ENCODE data around the gene VSTM1. TPM values are rescaled to one million over a fixed set of nuclear protein-coding genes. Genes with fewer than 3 reads are reported as not detected.

VSTM1 gene
- total and polyA plus RNA-seq, 8 donors, result 0.20 to 12.1 (median 0.31) TPM; not detected in 2

DNA sequence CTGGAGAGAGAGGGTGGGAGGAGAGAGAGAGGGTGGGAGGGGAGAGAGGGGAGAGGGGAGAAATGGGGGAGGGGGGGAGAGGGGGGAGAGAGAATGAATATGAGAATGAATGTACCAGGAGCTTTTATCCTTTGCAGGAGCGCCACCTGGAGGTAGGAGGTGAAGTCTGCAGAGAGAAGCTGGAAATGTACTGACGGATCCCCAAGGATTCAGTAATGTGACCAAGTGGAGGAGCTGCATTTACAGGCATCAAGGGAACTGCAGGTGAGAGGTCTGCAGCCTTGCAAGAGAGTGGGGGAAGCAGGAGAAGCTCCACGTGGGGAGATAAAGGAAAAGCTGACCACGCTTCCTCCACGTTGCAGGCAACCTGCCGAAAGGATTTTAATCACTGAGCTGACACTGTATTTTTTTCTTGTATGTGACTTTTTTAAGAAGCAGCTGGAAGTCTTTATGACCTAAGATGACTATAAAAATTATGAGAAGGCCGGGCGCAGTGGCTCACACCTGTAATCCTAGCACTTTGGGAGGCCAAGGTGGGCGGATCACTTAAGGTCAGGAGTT is 33.7 kb downstream of the VSTM1 start:
- peak in 3 of 4 donors; percentile 13 to 45 (median 38) for DNase-seq
- Histone ChIP-seq H3K27ac (no peak overlapping the region), H3K27me3 (peaks cover 0 to 59% of the 10 kb centered on the region in 2 donors), H3K9me3 (no peaks in the 10 kb centered on the region), H3K4me3 (no peak overlapping the region), H3K4me1 (peaks cover 0 to 13% of the 10 kb centered on the region in 2 donors), H3K36me3 (no peaks in the 10 kb centered on the region)
- TF ChIP-seq, protein P1, sequence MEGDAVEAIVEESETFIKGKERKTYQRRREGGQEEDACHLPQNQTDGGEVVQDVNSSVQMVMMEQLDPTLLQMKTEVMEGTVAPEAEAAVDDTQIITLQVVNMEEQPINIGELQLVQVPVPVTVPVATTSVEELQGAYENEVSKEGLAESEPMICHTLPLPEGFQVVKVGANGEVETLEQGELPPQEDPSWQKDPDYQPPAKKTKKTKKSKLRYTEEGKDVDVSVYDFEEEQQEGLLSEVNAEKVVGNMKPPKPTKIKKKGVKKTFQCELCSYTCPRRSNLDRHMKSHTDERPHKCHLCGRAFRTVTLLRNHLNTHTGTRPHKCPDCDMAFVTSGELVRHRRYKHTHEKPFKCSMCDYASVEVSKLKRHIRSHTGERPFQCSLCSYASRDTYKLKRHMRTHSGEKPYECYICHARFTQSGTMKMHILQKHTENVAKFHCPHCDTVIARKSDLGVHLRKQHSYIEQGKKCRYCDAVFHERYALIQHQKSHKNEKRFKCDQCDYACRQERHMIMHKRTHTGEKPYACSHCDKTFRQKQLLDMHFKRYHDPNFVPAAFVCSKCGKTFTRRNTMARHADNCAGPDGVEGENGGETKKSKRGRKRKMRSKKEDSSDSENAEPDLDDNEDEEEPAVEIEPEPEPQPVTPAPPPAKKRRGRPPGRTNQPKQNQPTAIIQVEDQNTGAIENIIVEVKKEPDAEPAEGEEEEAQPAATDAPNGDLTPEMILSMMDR (IDR thresholded peaks at IDR 0.05), result peak; percentile 52 to 65
- ATAC-seq, result peak; percentile 82
- intact Hi-C loops (cut with DNase I), result loop anchor here in 1 of 2 donors (10.0 kb wide), 2 partner anchors 125 to 225 kb away; partner anchors contain the start of gene CACNG7

DNA sequence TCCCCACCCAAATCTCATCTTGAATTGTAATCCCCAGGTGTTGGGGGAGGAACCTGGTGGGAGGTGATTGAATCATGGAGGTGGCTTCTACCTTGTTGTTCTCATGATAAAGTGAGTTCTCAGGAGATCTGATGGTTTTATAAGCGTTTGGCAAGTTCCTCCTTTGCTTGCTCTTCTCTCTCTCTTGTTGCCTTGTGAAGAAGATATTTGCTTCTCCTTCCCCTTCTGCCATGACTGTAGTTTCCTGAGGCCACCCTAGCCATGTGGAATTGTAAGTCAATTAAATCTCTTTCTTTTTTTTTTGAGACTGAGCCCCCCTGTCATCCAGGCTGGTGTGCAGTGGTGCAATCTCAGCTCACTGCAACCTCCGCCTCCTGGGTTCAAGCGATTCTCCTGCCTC is 34.4 kb downstream of the VSTM1 start:
- H3K9me3 ChIP-seq, result no peaks in the 10 kb centered on the region
- DNase-seq, result no peak
- H3K36me3 ChIP-seq, result no peaks in the 10 kb centered on the region
- ATAC-seq, result no peak
- no peak overlapping the region for H3K27ac ChIP-seq
- H3K4me1 ChIP-seq, result peaks cover 0 to 15% of the 10 kb centered on the region in 2 donors
- no peak overlapping the region for H3K4me3 ChIP-seq
- peaks cover 0 to 66% of the 10 kb centered on the region in 2 donors for H3K27me3 ChIP-seq
- TF ChIP-seq, protein P1 (IDR thresholded peaks at IDR 0.05), result no peak
- intact Hi-C loops (cut with DNase I), result loop anchor here in 1 of 2 donors (10.0 kb wide), 2 partner anchors 124 to 224 kb away; partner anchors contain the start of gene CACNG7

DNA sequence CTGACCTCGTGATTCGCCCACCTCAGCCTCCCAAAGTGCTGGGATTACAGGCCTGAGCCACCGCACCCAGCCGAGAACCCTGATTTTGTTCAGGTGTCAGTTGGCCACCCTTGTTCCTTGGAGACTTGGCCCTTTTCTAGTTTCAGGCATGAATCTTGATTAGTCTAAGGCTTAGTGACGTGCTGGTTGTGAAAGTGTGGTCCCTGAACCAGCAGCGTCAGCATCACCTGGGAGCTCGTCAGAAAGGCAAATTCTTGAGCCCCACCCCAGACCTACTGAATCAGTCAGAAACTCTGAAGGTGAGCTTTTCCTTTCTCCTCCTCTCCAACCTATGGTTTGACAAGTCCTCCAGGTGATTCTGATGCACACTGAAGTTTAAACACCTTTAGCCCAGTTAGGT is 37.0 kb downstream of the VSTM1 start:
- peaks cover 0 to 58% of the 10 kb centered on the region in 2 donors for H3K27me3 ChIP-seq
- ATAC-seq, result no peak
- peaks cover 0 to 41% of the 10 kb centered on the region in 2 donors for H3K4me1 ChIP-seq
- H3K4me3 ChIP-seq, result no peak overlapping the region
- no peaks in the 10 kb centered on the region for H3K36me3 ChIP-seq
- intact Hi-C loops (cut with DNase I), result loop anchor here in 1 of 2 donors (10.0 kb wide), 2 partner anchors 122 to 222 kb away; partner anchors contain the start of gene CACNG7
- TF ChIP-seq, protein P1 (IDR thresholded peaks at IDR 0.05), result no peak
- no peak for DNase-seq
- H3K9me3 ChIP-seq, result no peaks in the 10 kb centered on the region
- H3K27ac ChIP-seq, result no peak overlapping the region

DNA sequence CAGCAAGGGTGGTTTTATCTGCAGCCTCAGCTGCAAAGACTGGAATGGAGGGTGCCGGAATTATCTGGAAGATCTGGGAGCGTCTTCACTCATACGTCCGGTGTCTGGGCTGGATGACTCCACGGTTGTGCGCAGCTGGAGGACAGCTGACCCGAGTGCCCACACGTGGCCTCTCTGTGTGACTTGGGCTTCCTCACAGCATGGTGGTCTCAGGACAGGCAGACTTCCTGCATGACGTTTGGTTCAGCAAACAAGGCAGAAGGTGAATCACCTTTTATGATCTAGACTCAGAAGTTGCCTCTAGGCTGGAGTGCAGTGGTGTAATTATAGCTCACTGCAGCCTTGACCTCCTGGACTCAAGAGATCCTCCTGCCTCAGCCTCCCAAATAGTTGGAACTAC is 39.0 kb downstream of the VSTM1 start:
- Histone ChIP-seq H3K27ac (no peak overlapping the region), H3K4me1 (peaks cover 0 to 48% of the 10 kb centered on the region in 2 donors), H3K9me3 (no peaks in the 10 kb centered on the region), H3K27me3 (peaks cover 0 to 42% of the 10 kb centered on the region in 2 donors), H3K4me3 (no peak overlapping the region), H3K36me3 (no peaks in the 10 kb centered on the region)
- intact Hi-C loops (cut with DNase I), result loop anchor here in 1 of 2 donors (10.0 kb wide), 2 partner anchors 120 to 220 kb away; partner anchors contain the start of gene CACNG7
- TF ChIP-seq, protein P1 (IDR thresholded peaks at IDR 0.05), result no peak
- DNase-seq (no peak), ATAC-seq (no peak)

DNA sequence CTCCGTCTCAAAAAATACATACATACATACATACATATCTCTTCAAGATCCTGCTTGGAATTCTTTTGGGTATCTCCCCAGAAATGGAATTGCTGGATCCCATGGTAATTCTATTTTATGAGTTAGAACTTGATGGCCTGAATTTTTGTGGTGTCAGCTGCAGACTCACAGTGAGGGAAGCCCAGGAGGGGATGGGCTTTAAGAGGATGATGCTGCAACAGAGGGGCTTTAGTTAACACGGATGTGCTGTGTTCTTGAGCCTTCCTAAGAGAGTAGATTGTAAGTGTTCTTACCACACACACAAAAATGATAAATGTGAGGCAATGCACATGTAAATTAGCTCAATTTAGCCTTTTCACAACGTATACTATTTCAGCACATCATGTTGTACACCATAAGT is 40.5 kb downstream of the VSTM1 start:
- no peak for ATAC-seq
- TF ChIP-seq, protein P1 (IDR thresholded peaks at IDR 0.05), result no peak
- intact Hi-C loops (cut with DNase I), result loop anchor here in 1 of 2 donors (10.0 kb wide), 2 partner anchors 118 to 218 kb away; partner anchors contain the start of gene CACNG7
- H3K4me3 ChIP-seq, result no peak overlapping the region
- no peaks in the 10 kb centered on the region for H3K9me3 ChIP-seq
- H3K27me3 ChIP-seq, result peaks cover 0 to 40% of the 10 kb centered on the region in 2 donors
- H3K36me3 ChIP-seq, result no peaks in the 10 kb centered on the region
- peaks cover 0 to 55% of the 10 kb centered on the region in 2 donors for H3K4me1 ChIP-seq
- DNase-seq, result no peak
- peak overlapping the region in 1 of 2 donors; percentile 75 for H3K27ac ChIP-seq

All from left lung (tissue), 10 donors.